ENCODE results near the gene COX18. TPM values are rescaled to one million over a fixed set of nuclear protein-coding genes. Genes with fewer than 3 reads are reported as not detected.
A peak's percentile ranks its signal among the peaks of the same experiment; 100 is the strongest.

COX18 gene
- total RNA-seq (10 to 100 TPM; 14.4 to 14.6 TPM), polyA plus RNA-seq (1 to 10 TPM; 4.4 to 5.3 TPM)

- peaks cover 0 to 1% (median 0%) of the 10 kb centered on the region in 8 donors for H3K9me3 Mint-ChIP-seq
- Histone ChIP-seq H3K9me3 (ENCODE audit: control insufficient read depth in 1 of 2, low read length in 2 of 2) (no peaks in the 10 kb centered on the region), H3K27me3 (ENCODE audit: insufficient read depth, low read length) (no peaks in the 10 kb centered on the region), H3K27ac (ENCODE audit: low read depth, low read length) (peak within 1 kb of the TSS; percentile 97), H3K36me3 (ENCODE audit: insufficient read depth, low read length) (no peaks in the 10 kb centered on the region), H3K4me1 (ENCODE audit: insufficient read depth, low read length) (peaks cover 27% of the 10 kb centered on the region), H3K4me3 (ENCODE audit: low read length in 2 of 2) (peak within 1 kb of the TSS; percentile 89 to 93)
- POLR2A ChIA-PET (ENCODE audit: partially characterized antibody), result interaction anchor here (0.5 to 4.5 kb wide), 12 partner anchors 11 to 196 kb away, joined by 3 to 59 read pairs (median 3); partner anchors contain the start of gene ANKRD17
- peak within 1 kb of the TSS; percentile 88 to 94 (median 91) for H3K4me3 Mint-ChIP-seq
- H3K27ac Mint-ChIP-seq, result peak within 1 kb of the TSS; percentile 94 to 100 (median 99)
- no peaks in the 10 kb centered on the region for H3K27me3 Mint-ChIP-seq
- peaks cover 26 to 55% (median 37%) of the 10 kb centered on the region in 4 donors for H3K4me1 Mint-ChIP-seq
- intact Hi-C loops (cut with micrococcal nuclease), result loop anchor here (1.0 to 5.0 kb wide), 4 partner anchors 17 to 189 kb away; partner anchors contain the start of gene ANKRD17
- peaks cover 6 to 35% of the 10 kb centered on the region in 2 donors for H3K36me3 Mint-ChIP-seq
- CTCF ChIA-PET (ENCODE audit: partially characterized antibody), result interaction anchor here (3.2 kb wide), 1 partner anchor 188 kb away, joined by 24 read pairs; the partner anchor contains the start of gene ANKRD17
- DNase-seq, result peak; percentile 94 to 96 (median 95)
Observed at GRCh38 chr4:73069338-73070073, at the start of gene COX18. TSS of gene COX18 (minus strand) at chr4:73069716. CDS start at chr4:73069649, 67 bp downstream.

- Mint-ChIP-seq H3K36me3 (peaks cover 28 to 32% of the 10 kb centered on the region in 2 donors), H3K9me3 (no peaks in the 10 kb centered on the region), H3K4me3 (no peak overlapping the region), H3K27ac (no peak overlapping the region), H3K4me1 (peaks cover 0 to 5% (median 0%) of the 10 kb centered on the region in 4 donors), H3K27me3 (no peaks in the 10 kb centered on the region)
- no peak overlapping the region for H3K27ac ChIP-seq (ENCODE audit: low read depth, low read length)
- POLR2A ChIA-PET (ENCODE audit: partially characterized antibody), result no interaction called here
- H3K4me1 ChIP-seq (ENCODE audit: insufficient read depth, low read length), result no peaks in the 10 kb centered on the region
- no peak overlapping the region for H3K4me3 ChIP-seq (ENCODE audit: low read length in 2 of 2)
- CTCF ChIA-PET (ENCODE audit: partially characterized antibody), result no interaction called here
- intact Hi-C loops (cut with micrococcal nuclease), result no loop called here
- H3K36me3 ChIP-seq (ENCODE audit: insufficient read depth, low read length), result peaks cover 16% of the 10 kb centered on the region
- DNase-seq, result no peak
- no peaks in the 10 kb centered on the region for H3K9me3 ChIP-seq (ENCODE audit: control insufficient read depth in 1 of 2, low read length in 2 of 2)
- no peaks in the 10 kb centered on the region for H3K27me3 ChIP-seq (ENCODE audit: insufficient read depth, low read length)
Observed at GRCh38 chr4:73109493-73109892, 40.0 kb upstream of the COX18 start.

GRCh38 chr4:73104695-73105094 is 35.2 kb upstream of the COX18 start:
- POLR2A ChIA-PET (ENCODE audit: partially characterized antibody), result no interaction called here
- intact Hi-C loops (cut with micrococcal nuclease), result no loop called here
- H3K27ac ChIP-seq (ENCODE audit: low read depth, low read length), result no peak overlapping the region
- Mint-ChIP-seq H3K36me3 (peaks cover 35% of the 10 kb centered on the region in 2 donors), H3K9me3 (no peaks in the 10 kb centered on the region), H3K4me1 (peaks cover 0 to 5% (median 2%) of the 10 kb centered on the region in 4 donors), H3K27me3 (no peaks in the 10 kb centered on the region), H3K4me3 (no peak overlapping the region), H3K27ac (no peak overlapping the region)
- peaks cover 14% of the 10 kb centered on the region for H3K36me3 ChIP-seq (ENCODE audit: insufficient read depth, low read length)
- DNase-seq, result no peak
- no peaks in the 10 kb centered on the region for H3K9me3 ChIP-seq (ENCODE audit: control insufficient read depth in 1 of 2, low read length in 2 of 2)
- CTCF ChIA-PET (ENCODE audit: partially characterized antibody), result interaction anchor here (1.4 kb wide), 1 partner anchor 152 kb away, joined by 3 read pairs; no protein-coding TSS in a partner anchor
- H3K4me3 ChIP-seq (ENCODE audit: low read length in 2 of 2), result no peak overlapping the region
- H3K4me1 ChIP-seq (ENCODE audit: insufficient read depth, low read length), result no peaks in the 10 kb centered on the region
- H3K27me3 ChIP-seq (ENCODE audit: insufficient read depth, low read length), result no peaks in the 10 kb centered on the region

- Histone ChIP-seq H3K27me3 (ENCODE audit: insufficient read depth, low read length) (no peaks in the 10 kb centered on the region), H3K4me3 (ENCODE audit: low read length in 2 of 2) (no peak overlapping the region), H3K4me1 (ENCODE audit: insufficient read depth, low read length) (no peaks in the 10 kb centered on the region), H3K36me3 (ENCODE audit: insufficient read depth, low read length) (peaks cover 14% of the 10 kb centered on the region), H3K27ac (ENCODE audit: low read depth, low read length) (no peak overlapping the region), H3K9me3 (ENCODE audit: control insufficient read depth in 1 of 2, low read length in 2 of 2) (no peaks in the 10 kb centered on the region)
- Mint-ChIP-seq H3K27me3 (no peaks in the 10 kb centered on the region), H3K36me3 (peaks cover 36 to 41% of the 10 kb centered on the region in 2 donors), H3K4me1 (peaks cover 0 to 5% (median 2%) of the 10 kb centered on the region in 4 donors), H3K27ac (peak overlapping the region in 5 of 7 donors; percentile 24 to 81 (median 68)), H3K4me3 (no peak overlapping the region), H3K9me3 (no peaks in the 10 kb centered on the region)
- DNase-seq, result no peak
- ChIA-PET CTCF (ENCODE audit: partially characterized antibody) (no interaction called here), POLR2A (ENCODE audit: partially characterized antibody) (no interaction called here)
- intact Hi-C loops (cut with micrococcal nuclease), result no loop called here
Observed at GRCh38 chr4:73103799-73104503, 34.4 kb upstream of the COX18 start.

DNA sequence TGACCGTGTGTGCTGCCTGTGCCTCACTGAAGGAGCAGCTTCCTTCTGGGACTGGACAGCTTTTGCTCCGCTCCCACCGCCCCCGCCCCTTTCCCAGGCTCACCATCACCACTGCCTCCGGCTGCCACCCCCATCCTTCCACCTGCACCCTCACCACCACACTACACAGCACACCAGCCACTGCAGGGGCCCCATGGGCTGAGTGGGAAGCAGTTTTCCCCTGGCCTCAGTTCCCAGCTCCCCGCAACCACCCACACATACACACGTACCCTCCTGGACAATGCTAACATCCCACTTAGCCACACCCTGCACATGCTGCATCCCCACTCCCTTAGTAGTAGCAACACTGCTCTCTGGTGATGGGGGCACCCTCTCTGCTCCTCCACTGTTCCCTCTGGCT is 29.6 kb upstream of the COX18 start:
- peaks cover 23% of the 10 kb centered on the region for H3K36me3 ChIP-seq (ENCODE audit: insufficient read depth, low read length)
- no peak overlapping the region for H3K4me3 ChIP-seq (ENCODE audit: low read length in 2 of 2)
- intact Hi-C loops (cut with micrococcal nuclease), result no loop called here
- Mint-ChIP-seq H3K4me3 (no peak overlapping the region), H3K27me3 (no peaks in the 10 kb centered on the region), H3K36me3 (peaks cover 33 to 53% of the 10 kb centered on the region in 2 donors), H3K4me1 (peaks cover 0 to 3% (median under 1%) of the 10 kb centered on the region in 4 donors), H3K27ac (peak overlapping the region in 5 of 7 donors; percentile 60 to 82 (median 72)), H3K9me3 (no peaks in the 10 kb centered on the region)
- ChIA-PET POLR2A (ENCODE audit: partially characterized antibody) (interaction anchor here (1.0 to 1.2 kb wide), 2 partner anchors 11 to 29 kb away, joined by 3 read pairs; no protein-coding TSS in a partner anchor), CTCF (ENCODE audit: partially characterized antibody) (no interaction called here)
- no peaks in the 10 kb centered on the region for H3K27me3 ChIP-seq (ENCODE audit: insufficient read depth, low read length)
- H3K4me1 ChIP-seq (ENCODE audit: insufficient read depth, low read length), result no peaks in the 10 kb centered on the region
- H3K9me3 ChIP-seq (ENCODE audit: control insufficient read depth in 1 of 2, low read length in 2 of 2), result no peaks in the 10 kb centered on the region
- no peak overlapping the region for H3K27ac ChIP-seq (ENCODE audit: low read depth, low read length)
- DNase-seq, result no peak

DNA sequence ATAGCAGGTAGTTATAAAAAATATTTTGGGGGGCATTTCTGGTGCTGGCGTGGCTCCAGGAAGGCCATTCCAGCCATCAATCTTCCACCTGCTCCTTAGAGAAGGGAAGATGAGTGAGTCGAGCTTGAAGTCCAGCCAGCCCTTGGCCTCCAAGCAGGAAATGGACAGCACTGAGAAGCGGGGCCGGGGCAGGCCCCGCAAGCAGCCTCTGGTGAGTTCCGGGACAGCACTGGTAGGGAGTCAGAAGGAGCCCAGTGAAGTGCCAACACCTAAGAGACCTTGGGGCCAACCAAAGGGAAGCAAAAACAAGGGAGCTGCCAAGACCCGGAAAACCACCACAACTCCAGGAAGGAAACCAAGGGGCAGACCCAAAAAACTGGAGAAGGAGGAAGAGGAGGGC is 29.2 kb upstream of the COX18 start:
- peaks cover 32 to 54% of the 10 kb centered on the region in 2 donors for H3K36me3 Mint-ChIP-seq
- H3K27ac Mint-ChIP-seq, result peak overlapping the region in 3 of 7 donors; percentile 2 to 55 (median 8)
- Histone ChIP-seq H3K36me3 (ENCODE audit: insufficient read depth, low read length) (peaks cover 23% of the 10 kb centered on the region), H3K4me3 (ENCODE audit: low read length in 2 of 2) (no peak overlapping the region), H3K4me1 (ENCODE audit: insufficient read depth, low read length) (no peaks in the 10 kb centered on the region), H3K9me3 (ENCODE audit: control insufficient read depth in 1 of 2, low read length in 2 of 2) (no peaks in the 10 kb centered on the region), H3K27ac (ENCODE audit: low read depth, low read length) (no peak overlapping the region), H3K27me3 (ENCODE audit: insufficient read depth, low read length) (no peaks in the 10 kb centered on the region)
- intact Hi-C loops (cut with micrococcal nuclease), result no loop called here
- ChIA-PET CTCF (ENCODE audit: partially characterized antibody) (no interaction called here), POLR2A (ENCODE audit: partially characterized antibody) (interaction anchor here (1.0 to 1.2 kb wide), 2 partner anchors 10 to 29 kb away, joined by 3 read pairs; no protein-coding TSS in a partner anchor)
- peaks cover 0 to 3% (median 0%) of the 10 kb centered on the region in 4 donors for H3K4me1 Mint-ChIP-seq
- DNase-seq, result no peak
- no peaks in the 10 kb centered on the region for H3K27me3 Mint-ChIP-seq
- H3K9me3 Mint-ChIP-seq, result no peaks in the 10 kb centered on the region
- H3K4me3 Mint-ChIP-seq, result no peak overlapping the region

GRCh38 chr4:73098016-73098415 is 28.5 kb upstream of the COX18 start:
- H3K4me3 ChIP-seq (ENCODE audit: low read length in 2 of 2), result no peak overlapping the region
- H3K9me3 ChIP-seq (ENCODE audit: control insufficient read depth in 1 of 2, low read length in 2 of 2), result no peaks in the 10 kb centered on the region
- no peaks in the 10 kb centered on the region for H3K27me3 ChIP-seq (ENCODE audit: insufficient read depth, low read length)
- no peaks in the 10 kb centered on the region for H3K9me3 Mint-ChIP-seq
- H3K27me3 Mint-ChIP-seq, result no peaks in the 10 kb centered on the region
- H3K36me3 Mint-ChIP-seq, result peaks cover 32 to 57% of the 10 kb centered on the region in 2 donors
- no peak overlapping the region for H3K27ac ChIP-seq (ENCODE audit: low read depth, low read length)
- CTCF ChIA-PET (ENCODE audit: partially characterized antibody), result no interaction called here
- POLR2A ChIA-PET (ENCODE audit: partially characterized antibody), result interaction anchor here (1.0 to 1.2 kb wide), 2 partner anchors 10 to 28 kb away, joined by 3 read pairs; no protein-coding TSS in a partner anchor
- peaks cover 0 to 3% (median 0%) of the 10 kb centered on the region in 4 donors for H3K4me1 Mint-ChIP-seq
- intact Hi-C loops (cut with micrococcal nuclease), result no loop called here
- peak overlapping the region in 3 of 7 donors; percentile 2 to 77 (median 14) for H3K27ac Mint-ChIP-seq
- no peak for DNase-seq
- H3K4me3 Mint-ChIP-seq, result no peak overlapping the region
- no peaks in the 10 kb centered on the region for H3K4me1 ChIP-seq (ENCODE audit: insufficient read depth, low read length)
- peaks cover 23% of the 10 kb centered on the region for H3K36me3 ChIP-seq (ENCODE audit: insufficient read depth, low read length)

All from CD4-positive, alpha-beta memory T cell (primary cell).